ENCODE data around the gene DDX31. TPM values are rescaled to one million over a fixed set of nuclear protein-coding genes. Genes with fewer than 3 reads are reported as not detected.

The DDX31 gene
- total and polyA plus RNA-seq, 2 donors (not counting 1 experiment from before 2014, with no cell fraction given), result 16.4 to 22.7 TPM

DNA sequence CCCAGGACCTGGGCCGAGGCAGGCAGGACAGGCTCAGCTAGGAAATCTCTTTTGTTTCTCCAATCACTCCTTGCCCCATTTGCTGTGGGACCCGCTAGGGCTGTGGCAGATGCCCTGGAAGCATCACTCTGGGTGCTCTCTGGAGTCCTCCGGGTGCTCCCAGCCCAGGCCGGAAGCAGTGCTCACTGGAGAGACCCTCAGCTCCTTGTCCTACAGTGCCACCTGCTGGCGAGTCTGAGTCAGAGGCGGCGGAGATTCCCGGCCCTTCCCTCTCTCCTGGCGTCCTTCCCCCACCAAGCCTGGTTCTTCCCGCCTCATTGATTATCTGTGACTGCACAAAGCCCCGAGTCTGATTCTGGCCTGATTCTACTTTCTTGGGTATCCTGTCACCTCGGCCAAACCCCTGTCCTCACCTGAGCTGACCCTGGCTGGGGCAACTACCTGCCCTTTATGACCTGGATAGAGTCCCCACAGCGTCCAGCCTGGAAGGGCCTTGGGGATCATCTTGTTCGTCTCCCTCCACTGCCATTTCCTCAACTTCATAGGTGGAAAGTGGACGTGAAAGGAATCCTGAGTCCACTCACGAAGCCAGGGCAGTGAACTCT lies 94.7 kb downstream of the DDX31 start:
- ATAC-seq (ENCODE audit: low read depth) (no peak), DNase-seq (peak; percentile 42)
- Histone ChIP-seq H3K4me3 (ENCODE audit: control extremely low read depth in 1 of 5, extremely low read depth in 1 of 5, insufficient read depth in 1 of 5, low read depth in 2 of 5, low read length in 4 of 5) (no peak overlapping the region), H3K4me1 (ENCODE audit: control insufficient read depth in 2 of 2, insufficient read depth in 2 of 2, low read length in 2 of 2) (peaks cover 0 to 6% of the 10 kb centered on the region in 2 donors), H3K9ac (ENCODE audit: low read length) (no peak overlapping the region), H3K36me3 (replicated peaks in 1 of 2; ENCODE audit: control extremely low read depth in 1 of 2, control insufficient read depth in 1 of 2, extremely low read depth in 1 of 2, insufficient read depth in 2 of 2, low read length in 1 of 2) (no peaks in the 10 kb centered on the region), H2AFZ (ENCODE audit: insufficient read depth, low read depth, low read length, poor library complexity, severe bottlenecking) (no peak overlapping the region), H3K79me2 (ENCODE audit: control insufficient read depth, insufficient read depth, low read length) (no peaks in the 10 kb centered on the region), H4K20me1 (ENCODE audit: control insufficient read depth, insufficient read depth, low read length, poor library complexity, severe bottlenecking) (no peaks in the 10 kb centered on the region), H3K4me2 (replicated peaks; ENCODE audit: low read depth, low read length, poor library complexity, severe bottlenecking) (no peak overlapping the region), H3K9me3 (ENCODE audit: control extremely low read depth in 1 of 3, control insufficient read depth in 2 of 3, insufficient read depth in 1 of 3, low read length in 2 of 3) (peaks cover 0 to 17% (median 0%) of the 10 kb centered on the region in 3 donors), H3K27me3 (replicated peaks in 1 of 4; ENCODE audit: control extremely low read depth in 1 of 4, control insufficient read depth in 3 of 4, insufficient read depth in 4 of 4, low read length in 3 of 4) (peaks cover 0 to 61% (median 35%) of the 10 kb centered on the region in 4 experiments), H3K27ac (ENCODE audit: low read length in 2 of 2) (no peak overlapping the region)
- TF ChIP-seq, protein P1, sequence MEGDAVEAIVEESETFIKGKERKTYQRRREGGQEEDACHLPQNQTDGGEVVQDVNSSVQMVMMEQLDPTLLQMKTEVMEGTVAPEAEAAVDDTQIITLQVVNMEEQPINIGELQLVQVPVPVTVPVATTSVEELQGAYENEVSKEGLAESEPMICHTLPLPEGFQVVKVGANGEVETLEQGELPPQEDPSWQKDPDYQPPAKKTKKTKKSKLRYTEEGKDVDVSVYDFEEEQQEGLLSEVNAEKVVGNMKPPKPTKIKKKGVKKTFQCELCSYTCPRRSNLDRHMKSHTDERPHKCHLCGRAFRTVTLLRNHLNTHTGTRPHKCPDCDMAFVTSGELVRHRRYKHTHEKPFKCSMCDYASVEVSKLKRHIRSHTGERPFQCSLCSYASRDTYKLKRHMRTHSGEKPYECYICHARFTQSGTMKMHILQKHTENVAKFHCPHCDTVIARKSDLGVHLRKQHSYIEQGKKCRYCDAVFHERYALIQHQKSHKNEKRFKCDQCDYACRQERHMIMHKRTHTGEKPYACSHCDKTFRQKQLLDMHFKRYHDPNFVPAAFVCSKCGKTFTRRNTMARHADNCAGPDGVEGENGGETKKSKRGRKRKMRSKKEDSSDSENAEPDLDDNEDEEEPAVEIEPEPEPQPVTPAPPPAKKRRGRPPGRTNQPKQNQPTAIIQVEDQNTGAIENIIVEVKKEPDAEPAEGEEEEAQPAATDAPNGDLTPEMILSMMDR (IDR thresholded peaks at IDR 0.05), result no peak
- no peak for TF ChIP-seq EZH2 (IDR thresholded peaks at IDR 0.05; ENCODE audit: borderline replicate concordance, insufficient read depth, low read depth, low read length, poor library complexity, severe bottlenecking)
- CTCF ChIA-PET, result no interaction called here
- no peaks in the 10 kb centered on the region for H3K9me3 Mint-ChIP-seq (ENCODE audit: insufficient read depth)
- no peak overlapping the region for H3K27ac Mint-ChIP-seq
- POLR2A ChIA-PET, result no interaction called here
- H3K4me1 Mint-ChIP-seq, result no peaks in the 10 kb centered on the region
- 11% methylated on average over 13 of the region's 16 CpGs for WGBS (ENCODE audit: insufficient coverage)
- peaks cover 68% of the 10 kb centered on the region for H3K27me3 Mint-ChIP-seq
- no peak overlapping the region for H3K4me3 Mint-ChIP-seq
- intact Hi-C loops (cut with micrococcal nuclease), result loop anchor here (2.0 kb wide), 1 partner anchor 164 kb away; the partner anchor contains the start of gene CFAP77

DNA sequence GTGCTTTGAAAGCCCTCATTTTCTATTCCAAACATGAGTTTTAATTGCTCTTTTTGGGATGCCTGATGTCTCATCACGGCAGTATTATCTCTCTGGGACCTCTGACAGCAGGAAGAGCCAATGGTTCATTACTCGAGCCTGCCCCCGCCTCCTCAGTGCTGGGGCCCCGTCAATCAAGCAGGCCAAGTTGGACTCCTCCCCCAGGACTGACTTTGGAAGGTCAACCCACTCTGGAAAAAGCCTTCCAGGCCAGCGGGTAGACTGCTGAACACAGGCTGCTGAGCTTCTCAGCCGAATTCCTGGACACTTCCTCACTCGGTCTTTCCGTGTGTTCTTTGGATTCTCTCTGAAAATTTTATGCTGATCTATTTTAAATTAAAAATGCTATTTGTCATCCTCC lies 96.9 kb downstream of the DDX31 start:
- H3K27ac Mint-ChIP-seq, result no peak overlapping the region
- Histone ChIP-seq H3K27ac (ENCODE audit: low read length in 2 of 2) (no peak overlapping the region), H3K4me1 (ENCODE audit: control insufficient read depth in 2 of 2, insufficient read depth in 2 of 2, low read length in 2 of 2) (no peaks in the 10 kb centered on the region), H2AFZ (ENCODE audit: insufficient read depth, low read depth, low read length, poor library complexity, severe bottlenecking) (no peak overlapping the region), H3K9ac (ENCODE audit: low read length) (no peak overlapping the region), H3K27me3 (replicated peaks in 1 of 4; ENCODE audit: control extremely low read depth in 1 of 4, control insufficient read depth in 3 of 4, insufficient read depth in 4 of 4, low read length in 3 of 4) (peaks cover 0 to 40% (median 17%) of the 10 kb centered on the region in 4 experiments), H3K4me3 (ENCODE audit: control extremely low read depth in 1 of 5, extremely low read depth in 1 of 5, insufficient read depth in 1 of 5, low read depth in 2 of 5, low read length in 4 of 5) (no peak overlapping the region), H3K4me2 (replicated peaks; ENCODE audit: low read depth, low read length, poor library complexity, severe bottlenecking) (no peak overlapping the region), H3K36me3 (replicated peaks in 1 of 2; ENCODE audit: control extremely low read depth in 1 of 2, control insufficient read depth in 1 of 2, extremely low read depth in 1 of 2, insufficient read depth in 2 of 2, low read length in 1 of 2) (no peaks in the 10 kb centered on the region), H3K9me3 (ENCODE audit: control extremely low read depth in 1 of 3, control insufficient read depth in 2 of 3, insufficient read depth in 1 of 3, low read length in 2 of 3) (peaks cover 0 to 11% (median 0%) of the 10 kb centered on the region in 3 donors), H4K20me1 (ENCODE audit: control insufficient read depth, insufficient read depth, low read length, poor library complexity, severe bottlenecking) (no peaks in the 10 kb centered on the region), H3K79me2 (ENCODE audit: control insufficient read depth, insufficient read depth, low read length) (no peaks in the 10 kb centered on the region)
- no peaks in the 10 kb centered on the region for H3K4me1 Mint-ChIP-seq
- H3K4me3 Mint-ChIP-seq, result no peak overlapping the region
- intact Hi-C loops (cut with micrococcal nuclease), result no loop called here
- peaks cover 54% of the 10 kb centered on the region for H3K27me3 Mint-ChIP-seq
- 43% methylated on average over 5 of the region's 8 CpGs for WGBS (ENCODE audit: insufficient coverage)
- ATAC-seq (ENCODE audit: low read depth) (no peak), DNase-seq (no peak)
- H3K9me3 Mint-ChIP-seq (ENCODE audit: insufficient read depth), result no peaks in the 10 kb centered on the region
- TF ChIP-seq, protein P1 (IDR thresholded peaks at IDR 0.05), result no peak
- TF ChIP-seq EZH2 (IDR thresholded peaks at IDR 0.05; ENCODE audit: borderline replicate concordance, insufficient read depth, low read depth, low read length, poor library complexity, severe bottlenecking), result no peak
- POLR2A ChIA-PET, result no interaction called here
- CTCF ChIA-PET, result interaction anchor here (0.6 kb wide), 1 partner anchor 291 kb away, joined by 4 read pairs; no protein-coding TSS in a partner anchor
